ELR (cell line): ENCODE results near the gene RND3.

Experiments used
- DNase-seq: peaks from one replicate; pipeline ENCODE4 v3.0.0-alpha.2; 2015; ENCODE audit warnings: low read depth

The RND3 gene, protein sequence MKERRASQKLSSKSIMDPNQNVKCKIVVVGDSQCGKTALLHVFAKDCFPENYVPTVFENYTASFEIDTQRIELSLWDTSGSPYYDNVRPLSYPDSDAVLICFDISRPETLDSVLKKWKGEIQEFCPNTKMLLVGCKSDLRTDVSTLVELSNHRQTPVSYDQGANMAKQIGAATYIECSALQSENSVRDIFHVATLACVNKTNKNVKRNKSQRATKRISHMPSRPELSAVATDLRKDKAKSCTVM

DNA sequence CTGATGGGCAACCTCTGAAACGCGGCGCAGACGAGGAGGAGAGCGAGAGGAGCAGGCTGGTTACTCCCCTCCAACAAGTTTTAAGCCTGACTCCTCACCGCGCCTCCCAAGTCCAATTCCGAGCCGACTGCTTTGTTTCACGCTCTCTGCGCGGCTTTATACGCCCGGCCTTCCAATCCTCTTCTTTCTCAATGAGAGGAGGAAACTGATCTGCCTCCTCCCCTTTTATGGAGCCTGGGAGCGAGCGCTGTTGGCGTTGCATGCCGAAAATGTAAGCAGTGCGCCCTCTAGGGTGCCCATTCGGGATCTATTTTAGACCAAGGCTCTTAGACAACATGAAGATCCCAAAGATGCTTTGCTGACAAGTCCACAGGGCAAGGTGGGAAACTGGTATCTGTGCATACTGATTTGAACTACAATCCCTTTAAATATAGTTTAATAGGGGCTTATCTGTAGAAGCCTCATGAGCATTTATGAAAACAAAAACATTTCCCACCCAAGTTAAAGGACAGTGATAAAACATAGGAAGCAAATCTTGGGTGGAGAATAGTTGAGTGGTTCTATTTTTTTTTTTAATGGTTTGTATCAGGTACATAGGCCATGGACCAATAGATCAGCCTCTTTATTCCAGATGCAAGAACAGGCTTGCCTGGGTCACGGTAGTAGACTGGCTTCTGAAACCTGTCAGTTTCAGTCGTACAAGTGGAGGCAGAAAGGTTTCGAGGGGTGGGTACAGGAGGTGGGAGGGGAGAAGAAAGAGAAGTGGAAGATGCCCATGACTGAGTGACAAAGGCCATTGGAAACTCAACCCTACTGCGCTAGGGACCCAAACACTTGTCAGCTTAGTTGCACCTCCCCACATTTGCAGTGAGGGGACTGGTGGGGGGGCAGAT lies at the start of gene RND3:
Gene RND3, minus strand, starts transcription at position 131 of the 893 bp plus-strand sequence. CDS start 250 bp downstream, outside the sequence.
- DNase-seq, result peak; percentile 100

GRCh38 chr2:150535176-150535575 lies 47.7 kb upstream of the RND3 start:
- DNase-seq, result peak; percentile 39

DNA sequence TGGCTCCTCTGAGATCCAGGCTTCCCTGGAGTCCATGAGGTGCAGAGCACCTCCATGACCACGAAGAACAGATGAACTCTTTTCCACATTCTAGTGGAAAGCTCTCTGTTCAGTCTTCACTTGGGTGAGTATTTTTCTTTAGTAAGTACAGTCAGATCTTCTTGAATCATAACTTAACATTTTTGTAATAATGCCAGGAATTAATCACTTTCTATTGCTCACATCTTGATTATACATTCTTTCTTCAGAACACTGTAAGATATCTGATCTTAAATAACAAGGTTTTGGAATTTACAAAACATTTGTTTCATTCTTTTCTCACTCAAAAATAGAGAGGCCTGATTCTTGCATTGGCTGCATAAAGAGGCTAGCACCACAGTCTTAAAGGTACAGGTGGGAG lies 45.4 kb upstream of the RND3 start:
- DNase-seq, result peak; percentile 84

GRCh38 chr2:150532020-150532419 lies 44.6 kb upstream of the RND3 start:
- DNase-seq, result no peak

GRCh38 chr2:150531591-150531990 lies 44.1 kb upstream of the RND3 start:
- DNase-seq, result peak; percentile 62

- no peak for DNase-seq
Observed at GRCh38 chr2:150530168-150530567, 42.7 kb upstream of the RND3 start.

DNA sequence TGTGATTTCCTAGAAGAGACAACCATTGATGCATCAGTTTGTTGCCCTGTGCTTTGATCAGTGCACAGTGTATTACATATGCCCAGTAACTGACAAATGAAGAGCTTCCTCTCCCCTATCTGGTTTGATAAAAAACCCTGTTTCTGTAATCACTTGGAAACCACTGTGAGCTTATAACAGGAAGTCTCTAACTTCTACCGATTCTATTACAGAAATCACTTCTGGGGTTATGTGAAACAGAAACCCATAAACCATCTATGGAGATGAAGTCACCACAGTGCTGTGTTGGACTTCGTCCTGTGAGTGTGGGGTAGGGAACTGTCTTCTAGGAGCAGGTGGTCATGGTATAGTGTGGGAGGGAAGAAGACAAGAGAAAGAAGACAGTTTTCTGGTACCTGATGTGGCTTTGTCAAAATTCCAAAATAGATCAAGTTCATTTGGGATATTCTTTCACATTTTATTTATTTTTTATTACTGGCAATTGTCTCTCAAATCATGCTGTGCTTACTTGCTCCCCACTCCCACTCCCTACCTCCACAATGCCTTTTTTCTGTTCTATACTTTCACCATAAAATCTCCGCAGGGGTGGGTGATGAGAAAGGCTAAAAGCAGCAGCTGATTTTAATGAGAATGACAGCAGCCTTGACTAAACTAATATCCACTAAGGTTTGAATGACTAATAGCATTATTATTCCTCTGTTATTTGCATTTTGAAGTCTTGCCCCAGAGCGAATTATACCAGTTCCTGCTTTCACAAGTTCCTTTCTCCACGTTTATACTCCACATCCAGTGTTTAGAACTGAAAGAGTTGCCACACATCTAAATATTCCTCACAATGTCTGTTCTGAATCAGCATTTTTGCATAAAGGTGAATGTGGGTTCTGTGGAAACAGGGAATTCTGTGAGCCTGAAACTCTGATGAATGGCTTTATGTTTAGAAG lies 41.7 kb upstream of the RND3 start:
- DNase-seq, result peak; percentile 94

GRCh38 chr2:150526827-150527226 lies 39.4 kb upstream of the RND3 start:
- peak; percentile 99 for DNase-seq

DNA sequence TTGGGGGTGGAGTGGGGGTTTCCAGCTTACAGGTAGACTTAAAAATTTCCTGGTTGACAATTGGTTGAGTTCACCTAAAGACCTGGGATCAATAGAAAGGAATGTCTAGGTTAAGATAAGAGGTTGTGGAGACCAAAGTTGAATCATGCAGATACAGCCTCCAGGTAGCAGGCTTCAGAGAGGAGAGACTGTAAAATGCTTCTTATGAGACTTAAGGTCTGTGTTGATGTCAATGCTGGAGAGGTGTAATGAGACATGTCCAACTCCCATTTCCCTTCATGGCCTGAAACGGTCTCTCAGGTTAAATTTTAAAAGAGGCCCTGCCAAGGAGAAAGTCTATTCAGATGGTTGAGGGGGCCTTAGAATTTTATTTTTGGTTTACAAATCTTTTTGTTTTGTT lies 38.5 kb upstream of the RND3 start:
- DNase-seq, result no peak

GRCh38 chr2:150522269-150522668 lies 34.8 kb upstream of the RND3 start:
- DNase-seq, result no peak

- DNase-seq, result peak; percentile 66
Observed at GRCh38 chr2:150520887-150521664, 33.6 kb upstream of the RND3 start.

DNA sequence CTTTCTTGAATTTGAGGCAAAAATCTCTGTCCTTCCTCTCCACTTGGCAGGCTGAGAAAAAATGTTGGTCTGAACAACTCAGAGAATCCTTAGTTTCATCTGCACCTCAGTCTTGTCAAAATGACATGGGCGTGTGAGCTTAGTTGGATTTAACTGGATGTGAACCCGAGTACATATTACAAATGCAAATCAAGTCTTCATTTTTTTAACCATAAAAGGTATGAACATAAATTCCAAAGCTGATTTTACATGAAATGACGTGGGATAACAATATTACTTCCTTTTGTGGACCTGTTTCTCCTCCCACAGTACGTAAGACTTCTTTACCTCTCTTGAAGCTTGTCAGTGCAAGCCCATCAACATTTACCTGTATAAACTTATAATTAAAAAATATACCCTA lies 32.6 kb upstream of the RND3 start:
- no peak for DNase-seq

DNA sequence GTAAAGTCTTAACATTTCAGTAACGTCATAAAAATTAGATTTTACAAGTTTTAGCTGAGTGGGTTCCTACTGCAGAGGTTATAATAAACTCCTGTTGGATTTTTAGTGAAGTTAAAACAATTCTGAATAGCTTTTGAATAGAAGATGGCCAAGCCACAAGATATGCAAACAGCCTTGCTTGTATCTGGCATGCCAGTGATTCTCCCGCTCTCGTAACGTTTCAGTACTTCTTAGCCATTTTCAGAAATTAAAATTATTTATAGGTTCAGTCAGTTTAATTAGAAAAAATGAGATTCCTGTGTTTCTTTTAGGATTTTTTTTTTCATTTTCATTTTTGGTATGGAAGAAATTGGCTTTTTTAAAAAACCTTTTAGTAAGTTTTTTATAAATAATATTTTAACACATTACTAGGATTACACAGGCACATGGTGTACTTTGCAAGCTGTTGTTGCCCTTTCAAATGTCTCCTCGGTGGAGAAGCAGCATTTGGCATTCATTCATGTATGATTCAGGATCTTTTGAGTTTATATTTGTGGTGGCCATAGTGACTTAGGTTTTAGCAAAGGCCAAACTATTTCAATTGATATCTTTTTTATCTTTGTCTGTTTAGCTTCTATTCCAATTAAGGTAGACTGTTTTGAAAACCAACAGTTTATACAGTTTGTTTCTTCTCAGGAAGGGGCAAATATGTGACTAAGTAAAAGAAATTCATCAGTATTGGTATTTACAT lies 30.6 kb upstream of the RND3 start:
- peak; percentile 75 for DNase-seq

DNA sequence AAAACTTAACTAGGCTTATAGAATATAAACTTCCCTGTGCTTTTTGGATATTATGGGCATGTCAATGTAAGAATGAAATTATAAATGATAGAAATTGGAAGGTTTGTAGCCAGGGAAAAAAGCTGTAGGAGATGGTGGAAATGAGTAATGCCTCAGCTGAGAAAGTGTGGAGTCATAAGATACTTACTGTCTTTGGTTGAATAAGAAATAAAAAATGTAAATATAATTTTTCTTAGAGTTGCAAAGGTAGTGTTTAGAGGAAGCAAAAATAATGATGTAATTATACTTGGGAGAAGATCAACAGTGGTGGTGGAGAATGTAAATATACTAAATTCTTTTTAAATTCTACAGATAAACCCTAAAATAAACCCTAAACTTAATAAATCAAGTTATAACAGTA lies 26.2 kb upstream of the RND3 start:
- peak; percentile 80 for DNase-seq

GRCh38 chr2:150508497-150509137 lies 21.1 kb upstream of the RND3 start:
- DNase-seq, result no peak

GRCh38 chr2:150507071-150507470 lies 19.6 kb upstream of the RND3 start:
- no peak for DNase-seq

- DNase-seq, result no peak
Observed at GRCh38 chr2:150505178-150505577, 17.7 kb upstream of the RND3 start.

DNA sequence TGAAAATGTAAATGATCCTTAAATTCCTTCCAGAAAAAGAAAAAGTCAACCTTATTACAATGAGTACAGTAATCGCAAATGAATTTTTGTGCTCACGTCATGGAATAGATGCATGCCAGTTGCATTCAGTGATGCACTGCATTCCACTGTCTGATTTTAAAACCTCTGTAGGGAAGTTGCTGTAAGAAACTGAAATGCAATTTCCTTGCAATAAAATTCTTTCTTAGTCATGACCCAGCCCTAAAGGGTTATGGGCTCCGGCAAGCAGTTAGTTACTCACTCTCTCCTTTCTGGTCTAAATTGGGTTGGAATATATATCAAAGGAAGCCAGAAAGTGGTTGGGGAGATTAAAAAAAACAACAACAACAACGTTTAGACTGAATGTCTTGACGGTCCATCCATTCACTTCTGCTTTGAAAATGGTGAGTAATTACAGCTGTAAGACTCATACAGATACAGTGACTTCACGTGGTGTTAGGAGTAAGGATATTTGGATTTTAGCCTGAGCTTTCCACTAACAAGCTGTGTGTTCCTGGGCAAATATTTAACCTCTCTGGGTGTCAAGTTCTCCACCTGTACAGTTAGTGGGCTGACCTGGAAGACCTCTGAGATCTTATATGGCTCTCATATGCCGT lies 8.6 kb upstream of the RND3 start:
- peak; percentile 99 for DNase-seq

DNA sequence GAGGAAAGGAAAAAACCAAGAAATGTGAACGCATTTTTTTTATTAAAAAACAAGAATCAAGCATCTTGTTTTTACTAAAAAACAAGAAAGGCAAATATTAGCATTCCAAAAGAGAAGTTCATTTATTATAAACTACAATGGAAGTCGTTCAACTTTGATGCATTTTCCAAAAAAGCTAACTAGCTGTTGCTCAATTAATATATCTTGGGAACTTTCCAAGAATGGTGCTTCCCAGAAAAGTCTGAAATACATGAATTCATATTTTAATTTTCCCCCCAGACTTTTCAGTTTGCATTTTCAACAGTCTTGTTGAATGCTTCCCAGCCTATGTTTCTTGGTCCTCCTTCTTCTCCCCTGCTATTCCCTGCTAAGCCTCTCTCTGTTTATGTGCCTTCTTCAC lies 7.5 kb upstream of the RND3 start:
- DNase-seq, result no peak
